GM18861 (cell line): ENCODE data around the gene ART3.
"Not testable (repeated sequence)": the region's sequence is repeated elsewhere in the genome, so short reads cannot be mapped to it uniquely, and the experiment has no call there.

Experiments used
- ATAC-seq: cut with Tn5 transposase; IDR thresholded peaks from one replicate; pipeline ENCODE4 v1.9.1; 2021; ENCODE audit not compliant: unreplicated experiment

The ART3 gene, protein sequence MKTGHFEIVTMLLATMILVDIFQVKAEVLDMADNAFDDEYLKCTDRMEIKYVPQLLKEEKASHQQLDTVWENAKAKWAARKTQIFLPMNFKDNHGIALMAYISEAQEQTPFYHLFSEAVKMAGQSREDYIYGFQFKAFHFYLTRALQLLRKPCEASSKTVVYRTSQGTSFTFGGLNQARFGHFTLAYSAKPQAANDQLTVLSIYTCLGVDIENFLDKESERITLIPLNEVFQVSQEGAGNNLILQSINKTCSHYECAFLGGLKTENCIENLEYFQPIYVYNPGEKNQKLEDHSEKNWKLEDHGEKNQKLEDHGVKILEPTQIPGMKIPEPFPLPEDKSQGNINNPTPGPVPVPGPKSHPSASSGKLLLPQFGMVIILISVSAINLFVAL

DNA sequence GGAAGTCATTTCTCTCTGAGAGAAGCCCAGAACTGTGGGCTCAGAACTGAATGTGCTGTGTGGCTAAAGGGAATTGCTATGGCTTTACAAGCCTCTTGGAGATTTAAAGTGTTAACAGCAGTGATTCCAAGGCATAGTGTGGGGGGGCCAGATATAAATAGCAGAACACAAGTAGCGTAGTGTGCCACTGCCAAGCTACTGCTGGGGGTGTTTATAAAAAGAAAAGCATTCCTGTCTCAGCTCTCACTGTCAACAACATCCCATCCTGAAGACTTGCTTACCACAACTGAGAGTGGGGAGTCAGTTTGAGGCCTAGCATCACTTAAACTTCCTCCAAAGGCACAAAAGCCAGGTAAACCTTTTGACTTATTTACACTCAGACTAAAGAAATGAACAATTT lies at the start of gene ART3:
Gene ART3 (plus strand): TSS at position 242 of the 400 bp plus-strand sequence. CDS start 1,181 bp downstream, outside the sequence.
- ATAC-seq = no peak

GRCh38 chr4:76028350-76028765 lies 46.2 kb upstream of the ART3 start:
- no peak for ATAC-seq

DNA sequence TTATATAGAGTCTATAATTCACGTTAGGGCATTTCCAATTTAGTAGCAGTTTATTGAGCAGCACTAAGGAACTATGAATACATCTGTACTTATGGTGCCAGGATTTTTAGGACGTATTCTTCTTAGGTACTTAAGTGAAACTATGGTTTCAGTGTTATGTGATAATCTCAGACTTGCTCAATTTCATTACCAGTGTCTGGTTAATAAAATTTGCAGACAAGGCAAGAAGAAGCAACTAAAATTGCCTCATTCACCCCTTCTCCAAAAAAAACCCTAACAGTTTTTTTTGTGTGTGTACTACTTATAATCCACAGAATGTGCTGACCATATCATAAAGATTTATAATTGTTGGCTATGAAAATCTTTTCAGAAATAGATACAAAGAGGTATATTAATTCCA lies 45.2 kb upstream of the ART3 start:
- ATAC-seq = no peak

DNA sequence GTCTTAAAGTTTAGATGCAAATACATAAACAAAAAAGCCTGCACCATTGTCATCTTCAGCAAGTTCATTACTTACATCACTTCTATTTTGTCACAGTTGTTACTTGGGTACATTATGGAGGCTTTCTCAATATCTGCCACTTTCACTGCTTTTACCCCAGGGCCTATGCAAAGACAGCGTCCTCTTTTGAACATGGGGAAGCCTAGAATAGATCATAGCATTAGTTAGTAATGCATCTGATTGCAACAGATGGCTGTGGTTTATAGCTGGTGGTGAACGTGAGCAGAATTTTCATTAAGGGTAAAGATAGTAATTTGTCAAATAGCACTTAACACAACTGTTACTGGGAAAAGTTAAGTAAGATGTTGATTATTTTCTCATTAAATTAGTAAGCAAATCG lies 39.4 kb upstream of the ART3 start:
- ATAC-seq = no peak

DNA sequence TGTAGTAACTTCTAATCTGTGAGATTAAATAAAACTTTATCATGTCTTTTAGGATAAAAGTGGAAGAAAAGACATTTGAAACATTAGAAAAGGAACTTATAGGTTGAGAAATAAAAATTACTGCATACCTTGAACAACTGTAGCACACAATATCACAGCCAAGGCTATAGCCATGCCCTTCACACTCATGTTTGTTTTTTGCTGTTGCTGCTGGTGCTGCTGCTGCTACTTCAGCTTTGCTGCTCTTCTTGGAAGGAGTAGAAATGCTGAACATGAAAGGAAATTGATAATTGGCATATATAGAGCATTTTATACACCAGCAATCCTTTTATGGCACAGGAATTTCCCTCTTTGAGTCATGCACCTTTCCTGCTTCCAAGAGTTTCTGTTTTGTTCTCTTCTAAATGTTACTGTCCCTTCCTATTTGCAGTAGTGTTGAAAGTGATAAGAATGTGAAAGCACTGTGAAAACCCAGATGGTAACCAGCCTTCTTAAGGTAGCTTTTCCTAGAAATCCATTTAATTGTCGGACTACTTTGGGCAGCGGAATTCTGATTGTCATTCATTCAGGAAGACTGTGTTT lies 38.6 kb upstream of the ART3 start, which contains the start of gene CXCL11:
Gene CXCL11 (minus strand): TSS at position 272 of the 582 bp plus-strand sequence. CDS start 83 bp downstream, at position 189.
- ATAC-seq = no peak

GRCh38 chr4:76036855-76037254 lies 37.7 kb upstream of the ART3 start:
- ATAC-seq = no peak

DNA sequence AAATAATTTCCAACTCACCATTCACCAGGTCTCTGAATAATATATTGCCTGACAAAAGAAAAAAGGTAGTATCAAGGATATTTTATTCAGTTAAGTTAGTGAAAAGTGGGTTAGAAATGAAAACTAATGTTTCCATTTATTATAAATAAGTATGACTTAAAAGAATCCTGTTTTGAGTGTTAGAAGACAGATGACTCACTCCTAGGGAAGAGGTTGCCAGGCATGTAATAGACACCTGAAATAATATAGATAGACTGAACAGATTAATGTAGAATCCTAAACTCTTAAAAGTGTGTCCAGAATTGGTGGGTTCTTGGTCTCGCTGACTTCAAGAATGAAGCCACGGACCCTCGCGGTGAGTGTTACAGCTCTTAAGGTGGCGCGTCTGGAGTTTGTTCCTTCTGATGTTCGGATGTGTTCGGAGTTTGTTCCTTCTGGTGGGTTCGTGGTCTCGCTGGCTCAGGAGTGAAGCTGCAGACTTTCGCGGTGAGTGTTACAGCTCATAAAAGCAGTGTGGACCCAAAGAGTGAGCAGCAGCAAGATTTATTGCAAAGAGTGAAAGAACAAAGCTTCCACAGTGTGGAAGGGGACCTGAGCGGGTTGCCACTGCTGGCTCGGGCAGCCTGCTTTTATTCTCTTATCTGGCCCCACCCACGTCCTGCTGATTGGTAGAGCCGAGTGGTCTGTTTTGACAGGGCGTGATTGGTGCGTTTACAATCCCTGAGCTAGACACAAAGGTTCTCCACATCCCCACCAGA lies 32.1 kb upstream of the ART3 start:
- not testable (repeated sequence) for ATAC-seq

DNA sequence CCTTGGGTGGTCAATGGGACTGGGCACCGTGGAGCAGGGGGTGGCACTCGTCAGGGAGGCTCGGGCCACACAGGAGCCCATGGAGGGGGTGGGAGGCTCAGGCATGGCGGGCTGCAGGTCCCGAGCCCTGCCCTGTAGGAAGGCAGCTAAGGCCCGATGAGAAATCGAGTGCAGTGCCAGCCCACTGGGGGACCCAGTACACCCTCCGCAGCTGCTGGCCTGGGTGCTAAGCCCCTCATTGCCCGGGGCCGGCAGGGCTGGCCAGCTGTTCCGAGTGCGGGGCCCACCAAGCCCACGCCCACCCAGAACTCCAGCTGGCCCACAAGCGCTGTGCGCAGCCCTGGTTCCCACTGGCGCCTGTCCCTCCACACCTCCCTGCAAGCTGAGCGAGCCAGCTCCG lies 31.2 kb upstream of the ART3 start:
- not testable (repeated sequence) for ATAC-seq

DNA sequence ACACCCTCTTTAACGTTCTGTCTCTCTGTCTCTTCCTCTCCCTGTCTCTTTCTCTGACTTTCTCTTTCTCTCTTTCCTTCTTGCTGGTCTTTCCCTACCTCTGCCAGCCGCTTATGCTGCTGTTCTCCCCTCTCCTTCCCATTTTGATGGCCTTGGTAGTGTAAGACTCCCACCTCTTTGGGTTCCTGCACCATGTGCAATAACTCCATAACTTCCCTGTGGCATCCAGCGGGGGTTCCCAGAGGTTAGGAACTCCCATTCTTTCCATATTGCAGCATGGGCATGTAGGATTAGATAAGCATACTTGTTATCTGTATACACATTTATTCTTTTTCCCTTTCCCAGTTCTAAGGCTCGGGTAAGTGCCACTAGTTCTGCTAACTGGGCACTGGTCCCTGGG lies 29.8 kb upstream of the ART3 start:
- ATAC-seq = not testable (repeated sequence)

DNA sequence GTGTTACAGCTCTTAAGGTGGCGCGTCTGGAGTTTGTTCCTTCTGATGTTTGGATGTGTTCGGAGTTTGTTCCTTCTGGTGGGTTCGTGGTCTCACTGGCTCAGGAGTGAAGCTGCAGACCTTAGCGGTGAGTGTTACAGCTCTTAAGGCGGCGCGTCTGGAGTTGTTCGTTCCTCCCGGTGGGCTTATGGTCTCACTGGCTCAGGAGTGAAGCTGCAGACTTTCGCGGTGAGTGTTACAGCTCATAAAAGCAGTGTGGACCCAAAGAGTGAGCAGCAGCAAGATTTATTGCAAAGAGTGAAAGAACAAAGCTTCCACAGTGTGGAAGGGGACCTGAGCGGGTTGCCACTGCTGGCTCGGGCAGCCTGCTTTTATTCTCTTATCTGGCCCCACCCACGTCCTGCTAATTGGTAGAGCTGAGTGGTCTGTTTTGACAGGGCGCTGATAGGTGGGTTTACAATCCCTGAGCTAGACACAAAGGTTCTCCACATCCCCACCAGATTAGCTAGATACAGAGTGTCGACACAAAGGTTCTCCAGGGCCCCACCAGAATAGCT lies 24.6 kb upstream of the ART3 start:
- ATAC-seq = not testable (repeated sequence)

DNA sequence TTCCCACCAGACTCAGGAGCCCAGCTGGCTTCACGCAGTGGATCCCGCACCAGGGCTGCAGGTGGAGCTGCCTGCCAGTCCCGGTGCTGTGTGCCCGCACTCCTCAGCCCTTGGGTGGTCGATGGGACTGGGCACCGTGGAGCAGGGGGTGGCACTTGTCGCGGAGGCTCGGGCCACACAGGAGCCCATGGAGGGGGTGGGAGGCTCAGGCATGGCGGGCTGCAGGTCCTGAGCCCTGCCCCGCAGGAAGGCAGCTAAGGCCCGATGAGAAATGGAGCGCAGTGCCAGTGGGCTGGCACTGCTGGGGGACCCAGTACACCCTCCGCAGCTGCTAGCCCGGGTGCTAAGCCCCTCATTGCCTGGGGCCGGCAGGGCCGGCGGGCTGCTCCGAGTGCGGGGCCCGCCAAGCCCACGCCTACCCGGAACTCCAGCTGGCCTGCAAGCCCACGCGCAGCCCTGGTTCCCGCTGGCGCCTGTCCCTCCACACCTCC lies 23.9 kb upstream of the ART3 start:
- ATAC-seq = not testable (repeated sequence)

DNA sequence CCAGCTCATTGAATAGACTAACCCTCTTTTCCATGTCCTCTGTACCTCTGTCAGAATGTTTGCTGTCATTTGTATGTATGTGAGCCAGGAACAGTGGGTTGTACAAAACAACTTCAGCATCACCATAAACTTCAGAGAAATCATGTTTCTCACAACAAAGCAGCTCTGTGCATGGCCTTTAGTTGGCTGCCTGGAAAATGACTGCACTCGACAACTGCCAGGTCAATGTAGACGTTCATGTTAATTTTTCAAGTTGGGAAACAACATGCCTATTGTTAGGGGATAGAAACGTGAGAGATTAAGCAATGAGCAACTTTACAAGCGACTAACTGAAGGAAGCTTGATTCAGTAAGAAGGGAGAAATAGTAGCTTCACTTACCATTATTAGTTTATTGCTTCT lies 20.8 kb upstream of the ART3 start:
- ATAC-seq = no peak

DNA sequence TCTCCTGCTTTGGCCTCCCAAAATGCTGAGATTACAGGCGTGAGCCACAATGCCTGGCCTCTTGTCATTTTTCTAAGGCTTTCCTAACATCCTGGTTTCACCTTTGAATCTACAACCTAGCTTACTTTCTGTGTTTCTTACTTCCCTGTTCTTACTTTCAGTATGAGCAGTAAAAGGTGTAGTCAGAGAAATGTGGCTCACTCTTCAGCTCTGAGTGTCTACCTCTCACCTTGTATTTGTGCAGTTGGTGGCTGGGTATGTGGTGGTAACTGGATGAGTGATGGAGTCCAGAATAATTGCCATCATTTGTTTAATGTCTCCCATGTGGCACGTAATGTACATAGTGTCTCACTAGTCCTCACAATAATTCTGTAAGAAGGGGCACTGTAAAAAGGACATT lies 19.5 kb upstream of the ART3 start:
- peak; percentile 95 for ATAC-seq

DNA sequence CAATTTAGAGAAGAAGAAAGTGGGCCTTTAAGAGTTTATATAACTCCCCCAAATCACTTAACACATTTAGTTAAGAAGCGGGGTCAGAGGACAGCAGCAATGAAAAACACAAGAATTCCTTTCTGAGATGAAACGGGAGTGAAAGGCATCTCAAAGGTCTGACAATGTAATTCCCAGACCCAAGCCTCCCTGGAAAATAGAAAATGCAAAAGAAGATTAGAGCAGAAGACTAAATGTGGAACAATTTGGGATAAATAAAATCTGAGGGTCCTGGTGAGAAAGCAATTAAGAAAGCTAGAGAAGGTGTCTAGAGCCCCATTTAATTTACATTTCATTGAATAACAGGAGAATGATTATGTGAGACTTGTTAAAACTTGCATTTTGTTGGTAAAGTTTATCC lies 19.1 kb upstream of the ART3 start:
- ATAC-seq = no peak

DNA sequence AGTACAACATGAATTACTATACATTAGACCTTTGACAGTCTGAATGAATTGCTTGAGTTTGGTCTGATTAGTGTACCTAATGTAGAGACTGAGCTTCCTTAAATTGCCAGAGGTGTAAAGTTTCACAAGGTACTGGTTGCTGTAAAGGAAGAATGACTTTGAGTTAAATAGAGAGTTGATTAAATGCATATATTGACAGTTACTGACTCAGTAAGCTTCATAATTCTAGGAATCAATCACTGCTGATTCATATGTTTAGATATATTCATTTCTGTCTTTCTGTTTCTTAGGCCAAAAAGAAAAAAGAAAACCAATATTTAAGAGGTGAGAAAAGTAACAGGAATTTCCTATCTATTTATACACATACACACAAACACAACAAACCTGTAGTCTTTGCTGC lies 16.2 kb upstream of the ART3 start:
- ATAC-seq = peak; percentile 26

- no peak for ATAC-seq
Measured at GRCh38 chr4:76058888-76059426, 15.6 kb upstream of the ART3 start.

GRCh38 chr4:76059750-76060149 lies 14.8 kb upstream of the ART3 start:
- ATAC-seq = no peak

GRCh38 chr4:76060506-76060905 lies 14.0 kb upstream of the ART3 start:
- no peak for ATAC-seq

DNA sequence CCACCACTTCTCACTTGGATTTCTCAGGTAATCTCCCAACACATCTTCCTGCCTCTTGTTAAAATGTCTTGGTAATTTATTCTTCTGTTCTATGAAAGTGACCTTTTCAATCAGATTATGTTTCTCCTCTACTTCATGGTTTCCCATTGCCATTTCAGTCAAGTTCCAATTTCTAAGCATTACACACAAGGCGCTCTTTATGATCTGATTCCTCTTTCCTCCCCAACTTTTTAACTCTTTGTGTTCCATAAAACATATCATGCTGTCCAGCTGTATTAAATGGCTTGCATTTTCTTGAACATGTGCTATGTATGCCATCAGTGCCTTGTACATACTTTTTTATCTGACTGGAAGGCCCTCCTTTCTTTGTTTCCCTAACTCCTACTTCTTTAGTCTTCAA lies 13.1 kb upstream of the ART3 start:
- ATAC-seq = no peak

DNA sequence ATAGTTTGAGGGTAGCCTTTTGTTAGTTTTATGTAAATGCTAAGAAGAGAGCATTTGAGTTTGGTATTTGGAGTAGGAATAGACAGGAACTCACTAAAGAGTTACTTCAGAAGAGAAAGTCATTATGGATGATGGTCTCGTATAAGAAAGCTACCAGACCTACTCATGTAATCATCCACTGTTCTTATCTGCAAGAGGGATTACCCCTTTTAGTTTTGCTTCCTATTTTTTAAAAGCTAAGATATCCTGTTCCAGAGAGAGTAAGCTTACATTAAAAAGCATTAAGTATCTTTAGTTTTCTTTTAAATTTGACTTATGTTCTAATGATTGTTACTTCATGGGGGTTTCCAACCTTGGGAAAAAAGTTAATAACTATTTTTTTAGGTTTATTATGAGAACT lies 12.5 kb upstream of the ART3 start:
- peak; percentile 72 for ATAC-seq

- ATAC-seq = no peak
Measured at GRCh38 chr4:76066546-76066945, 8.0 kb upstream of the ART3 start.
